Osteocyte (in vitro differentiated cells): Measurements from ENCODE around the gene C9orf43. TPM values are rescaled to one million over a fixed set of nuclear protein-coding genes. Genes with fewer than 3 reads are reported as not detected.
A peak's percentile ranks its signal among the peaks of the same experiment; 100 is the strongest.
"Not testable (repeated sequence)": the region's sequence is repeated elsewhere in the genome, so short reads cannot be mapped to it uniquely, and the experiment has no call there.

ENCODE experiments used
- DNase-seq: peaks from one replicate; pipeline ENCODE4 v3.0.0; 2021; ENCODE audit warnings: mixed read lengths; ENCODE audit not compliant: unreplicated experiment; ENCODE audit errors: extremely low spot score
- H3K27ac Mint-ChIP-seq: one replicate; pipeline ENCODE4 v1.8.0; 2021; ENCODE audit warnings: mild to moderate bottlenecking, mixed read lengths; ENCODE audit not compliant: unreplicated experiment
- H3K27me3 Mint-ChIP-seq: one replicate; pipeline ENCODE4 v1.8.0; 2021; ENCODE audit warnings: mixed read lengths; ENCODE audit not compliant: unreplicated experiment
- H3K36me3 Mint-ChIP-seq: one replicate; pipeline ENCODE4 v1.8.0; 2021; ENCODE audit warnings: mixed read lengths; ENCODE audit not compliant: unreplicated experiment
- H3K4me1 Mint-ChIP-seq: one replicate; pipeline ENCODE4 v1.8.0; 2021; ENCODE audit warnings: mixed read lengths; ENCODE audit not compliant: unreplicated experiment
- H3K4me3 Mint-ChIP-seq: one replicate; pipeline ENCODE4 v1.8.0; 2021; ENCODE audit warnings: mild to moderate bottlenecking, moderate library complexity, mixed read lengths; ENCODE audit not compliant: unreplicated experiment
- H3K9me3 Mint-ChIP-seq: one replicate; pipeline ENCODE4 v1.8.0; 2021; ENCODE audit warnings: mixed read lengths; ENCODE audit not compliant: unreplicated experiment
- total RNA-seq: library from RNA; stranded (reverse); gene quantifications from 2 replicates; pipeline ENCODE4 v1.2.1, GENCODE V29; 2021
- TF ChIP-seq, protein P1 (sequence below): fragments of 200-600 bp; sonication (generic); IDR thresholded peaks from 2 replicates; pipeline ENCODE4 v1.5.0; 2021; ENCODE audit warnings: antibody characterized with exemption, mild to moderate bottlenecking, moderate library complexity

Gene C9orf43
- total RNA-seq, 1 donor from 2014 or later, result 0.43 TPM

DNA sequence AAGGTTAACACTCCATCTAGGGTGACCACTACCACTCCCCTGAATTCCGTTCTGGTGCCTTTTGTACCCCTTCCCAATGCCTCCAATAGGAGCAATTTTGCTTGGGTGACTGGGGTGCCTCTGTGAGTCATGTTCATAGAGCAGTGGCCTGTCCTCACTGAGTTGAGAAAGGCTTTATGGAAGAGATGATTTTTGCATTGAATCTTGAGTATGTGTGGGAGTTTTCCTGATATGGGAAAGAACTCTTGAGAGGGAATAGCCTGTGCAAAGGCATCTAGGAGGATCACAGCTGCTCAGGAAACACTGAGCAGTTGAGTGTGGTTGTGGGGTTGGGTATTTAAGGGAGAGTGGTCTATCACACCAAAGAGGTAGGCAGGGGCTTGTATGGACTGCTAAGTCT is 16.2 kb downstream of the C9orf43 start:
- H3K4me1 Mint-ChIP-seq, result peaks cover 11% of the 10 kb centered on the region
- H3K4me3 Mint-ChIP-seq, result no peak overlapping the region
- TF ChIP-seq, protein P1, sequence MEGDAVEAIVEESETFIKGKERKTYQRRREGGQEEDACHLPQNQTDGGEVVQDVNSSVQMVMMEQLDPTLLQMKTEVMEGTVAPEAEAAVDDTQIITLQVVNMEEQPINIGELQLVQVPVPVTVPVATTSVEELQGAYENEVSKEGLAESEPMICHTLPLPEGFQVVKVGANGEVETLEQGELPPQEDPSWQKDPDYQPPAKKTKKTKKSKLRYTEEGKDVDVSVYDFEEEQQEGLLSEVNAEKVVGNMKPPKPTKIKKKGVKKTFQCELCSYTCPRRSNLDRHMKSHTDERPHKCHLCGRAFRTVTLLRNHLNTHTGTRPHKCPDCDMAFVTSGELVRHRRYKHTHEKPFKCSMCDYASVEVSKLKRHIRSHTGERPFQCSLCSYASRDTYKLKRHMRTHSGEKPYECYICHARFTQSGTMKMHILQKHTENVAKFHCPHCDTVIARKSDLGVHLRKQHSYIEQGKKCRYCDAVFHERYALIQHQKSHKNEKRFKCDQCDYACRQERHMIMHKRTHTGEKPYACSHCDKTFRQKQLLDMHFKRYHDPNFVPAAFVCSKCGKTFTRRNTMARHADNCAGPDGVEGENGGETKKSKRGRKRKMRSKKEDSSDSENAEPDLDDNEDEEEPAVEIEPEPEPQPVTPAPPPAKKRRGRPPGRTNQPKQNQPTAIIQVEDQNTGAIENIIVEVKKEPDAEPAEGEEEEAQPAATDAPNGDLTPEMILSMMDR, result no peak
- no peaks in the 10 kb centered on the region for H3K9me3 Mint-ChIP-seq
- DNase-seq, result no peak
- H3K36me3 Mint-ChIP-seq, result no peaks in the 10 kb centered on the region
- no peak overlapping the region for H3K27ac Mint-ChIP-seq
- peaks cover 24% of the 10 kb centered on the region for H3K27me3 Mint-ChIP-seq

DNA sequence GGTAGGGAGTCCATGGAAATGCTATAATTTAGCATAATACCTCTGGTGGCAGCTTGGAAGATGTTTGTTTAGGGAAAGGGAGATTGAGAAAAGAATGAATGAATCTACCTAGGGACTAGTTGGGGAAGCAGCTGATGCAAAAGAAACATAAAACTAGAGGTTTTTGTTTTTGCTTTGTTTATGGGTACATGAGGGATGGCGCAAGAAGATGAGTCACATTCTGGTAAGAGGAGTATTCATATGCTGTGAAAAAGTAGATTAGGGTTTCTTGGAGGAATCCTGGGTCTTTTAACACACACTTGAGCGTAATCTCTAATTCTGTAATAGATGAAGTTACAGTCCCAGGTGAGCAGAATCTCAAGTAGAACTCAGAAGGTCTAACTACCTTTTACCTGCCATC is 17.1 kb downstream of the C9orf43 start:
- no peak overlapping the region for H3K4me3 Mint-ChIP-seq
- no peaks in the 10 kb centered on the region for H3K36me3 Mint-ChIP-seq
- no peak overlapping the region for H3K27ac Mint-ChIP-seq
- H3K4me1 Mint-ChIP-seq, result peaks cover 5% of the 10 kb centered on the region
- H3K27me3 Mint-ChIP-seq, result peaks cover 26% of the 10 kb centered on the region
- H3K9me3 Mint-ChIP-seq, result no peaks in the 10 kb centered on the region
- no peak for DNase-seq
- TF ChIP-seq, protein P1, result no peak

DNA sequence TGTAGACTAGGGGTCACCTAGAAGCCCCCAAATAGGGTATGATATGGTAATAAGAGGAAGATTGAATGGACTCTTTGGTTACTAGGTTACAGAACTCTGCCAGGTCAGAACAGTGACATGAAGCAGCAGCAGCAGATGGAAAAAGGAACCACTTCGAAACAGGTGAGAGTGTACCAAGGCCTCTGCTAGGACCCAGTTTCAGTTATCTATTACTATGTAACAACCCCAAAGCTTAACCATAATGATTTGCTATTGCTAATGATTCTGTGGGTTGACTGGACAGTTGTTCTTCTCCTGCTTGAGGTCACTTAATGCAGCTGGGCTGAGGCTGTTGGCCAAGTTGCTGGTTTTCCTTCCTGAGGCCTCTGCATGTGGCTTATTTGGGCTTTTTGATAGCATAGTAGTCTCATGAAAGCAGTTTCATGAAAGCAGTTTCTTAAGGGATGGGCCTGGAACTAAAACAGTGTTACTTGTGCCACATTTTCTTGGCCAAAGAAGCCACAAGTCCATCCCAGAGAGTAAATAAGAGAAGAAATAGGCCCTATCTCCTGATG is 17.6 kb downstream of the C9orf43 start:
- H3K27ac Mint-ChIP-seq, result no peak overlapping the region
- H3K27me3 Mint-ChIP-seq, result peaks cover 31% of the 10 kb centered on the region
- H3K9me3 Mint-ChIP-seq, result no peaks in the 10 kb centered on the region
- DNase-seq, result no peak
- H3K4me1 Mint-ChIP-seq, result peaks cover 5% of the 10 kb centered on the region
- TF ChIP-seq, protein P1, result no peak
- H3K36me3 Mint-ChIP-seq, result no peaks in the 10 kb centered on the region
- no peak overlapping the region for H3K4me3 Mint-ChIP-seq

DNA sequence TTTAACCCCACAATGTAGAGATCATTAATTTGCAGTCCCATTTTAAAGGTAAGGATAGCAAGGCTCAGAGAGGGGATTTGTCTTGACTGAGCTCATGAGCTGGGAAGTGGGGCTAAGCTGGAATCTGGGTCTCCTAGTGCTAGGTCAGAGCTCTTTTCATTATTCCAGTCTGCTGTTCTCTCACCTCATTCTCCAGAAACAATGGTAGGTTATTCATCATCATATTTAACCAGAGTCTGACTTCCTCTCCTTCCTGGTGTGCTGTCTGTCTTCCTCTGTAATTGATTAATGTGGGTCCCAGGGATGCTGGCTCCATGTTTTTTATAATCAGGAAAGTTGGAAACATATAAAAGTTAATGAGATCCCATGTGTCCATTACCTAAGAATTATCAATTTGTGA is 20.6 kb downstream of the C9orf43 start:
- Mint-ChIP-seq H3K36me3 (peaks cover 2% of the 10 kb centered on the region), H3K4me1 (peaks cover 1% of the 10 kb centered on the region), H3K4me3 (no peak overlapping the region), H3K27me3 (peaks cover 29% of the 10 kb centered on the region), H3K27ac (no peak overlapping the region), H3K9me3 (no peaks in the 10 kb centered on the region)
- DNase-seq, result no peak
- TF ChIP-seq, protein P1, result no peak

DNA sequence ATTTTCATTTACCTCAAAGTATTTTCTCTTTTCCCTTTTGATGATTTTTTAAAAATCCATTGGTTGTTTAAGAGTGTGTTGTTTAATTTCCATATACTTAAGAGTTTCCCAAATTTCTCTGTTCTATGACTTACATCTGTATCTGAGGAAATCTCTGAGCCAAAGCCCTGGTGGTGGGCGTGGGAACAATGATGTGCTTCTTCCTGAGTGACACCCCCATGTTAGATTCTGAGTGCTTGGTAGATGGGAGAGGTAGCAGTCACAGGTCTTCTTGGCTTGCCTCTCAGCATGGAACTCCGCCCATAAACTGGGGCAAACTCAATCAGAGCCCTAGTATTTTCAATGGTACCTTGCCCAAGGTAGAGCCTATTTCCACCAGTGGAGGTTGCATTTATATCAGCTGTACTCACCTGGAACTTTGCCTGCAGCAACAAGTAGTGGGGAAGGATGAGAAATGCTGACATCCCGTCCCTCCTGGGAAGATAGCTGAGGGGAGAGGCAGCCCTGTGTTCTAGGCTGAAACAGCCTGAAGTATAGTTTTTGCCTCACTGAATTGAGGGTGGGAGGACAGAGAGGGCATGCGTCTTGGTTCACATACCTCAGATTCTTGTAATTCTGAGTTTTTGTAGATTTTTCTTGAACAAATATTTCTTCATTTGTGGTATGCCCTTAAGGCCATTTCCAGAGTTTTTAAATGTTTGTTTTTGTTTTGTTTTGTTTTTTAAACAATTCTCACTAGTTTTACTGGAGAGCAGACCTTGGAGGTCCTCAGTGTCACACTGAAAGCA is 26.4 kb downstream of the C9orf43 start:
- Mint-ChIP-seq H3K4me1 (peaks cover 16% of the 10 kb centered on the region), H3K9me3 (no peaks in the 10 kb centered on the region), H3K4me3 (no peak overlapping the region), H3K27ac (peak overlapping the region; percentile 59), H3K27me3 (peaks cover 18% of the 10 kb centered on the region), H3K36me3 (peaks cover 2% of the 10 kb centered on the region)
- TF ChIP-seq, protein P1, result peak; percentile 20
- DNase-seq, result no peak

DNA sequence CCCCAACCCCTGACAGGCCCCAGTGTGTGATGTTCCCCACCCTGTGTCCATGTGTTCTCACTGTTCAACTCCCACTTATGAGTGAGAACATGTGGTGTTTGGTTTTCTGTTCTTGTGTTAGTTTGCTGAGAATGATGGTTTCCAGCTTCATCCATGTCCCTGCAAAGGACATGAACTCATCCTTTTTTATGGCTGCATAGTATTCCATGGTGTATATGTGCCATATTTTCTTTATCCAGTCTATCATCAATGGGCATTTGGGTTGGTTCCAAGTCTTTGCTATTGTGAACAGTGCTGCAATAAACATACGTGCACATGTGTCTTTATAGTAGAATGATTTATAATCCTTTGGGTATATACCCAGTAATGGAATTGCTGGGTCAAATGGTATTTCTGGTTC is 27.2 kb downstream of the C9orf43 start:
- peaks cover 16% of the 10 kb centered on the region for H3K4me1 Mint-ChIP-seq
- DNase-seq, H3K9me3 Mint-ChIP-seq, H3K4me3 Mint-ChIP-seq, H3K36me3 Mint-ChIP-seq: not testable (repeated sequence)
- peaks cover 16% of the 10 kb centered on the region for H3K27me3 Mint-ChIP-seq
- peak overlapping the region; percentile 59 for H3K27ac Mint-ChIP-seq
